WERI-Rb-1 (cell line): ENCODE results near the gene LPP.

ENCODE experiments used
- DNase-seq: peaks from one replicate; pipeline ENCODE4 v3.0.0-alpha.2; 2020
- H3K27ac ChIP-seq: fragments of 250-450 bp; sonication (Bioruptor Pico); 2 replicates; pipeline ENCODE4 v1.5.1; 2020; ENCODE audit warnings: mild to moderate bottlenecking, moderate library complexity
- H3K27me3 ChIP-seq: fragments of 250-450 bp; sonication (Bioruptor Pico); 2 replicates; pipeline ENCODE4 v1.5.1; 2021; ENCODE audit warnings: mild to moderate bottlenecking, low read depth, moderate library complexity; ENCODE audit not compliant: insufficient read depth, severe bottlenecking
- H3K36me3 ChIP-seq: fragments of 250-450 bp; sonication (Bioruptor Pico); 2 replicates; pipeline ENCODE4 v1.5.1; 2020; ENCODE audit warnings: mild to moderate bottlenecking, moderate library complexity
- H3K4me3 ChIP-seq: 2 replicates; pipeline ENCODE4 v1.5.1; 2011; ENCODE audit warnings: low read depth, mild to moderate bottlenecking, control low read depth, low read length
- H3K9me3 ChIP-seq: fragments of 250-450 bp; sonication (Bioruptor Pico); 2 replicates; pipeline ENCODE4 v1.5.1; 2021; ENCODE audit warnings: mild to moderate bottlenecking, moderate library complexity; ENCODE audit not compliant: severe bottlenecking
- CTCF ChIP-seq: IDR thresholded peaks from 2 replicates; pipeline ENCODE4 v1.5.1; 2011; ENCODE audit warnings: low read depth, mild to moderate bottlenecking, control low read depth, inconsistent platforms, low read length

Gene LPP

GRCh38 chr3:188157407-188157806, 3.5 kb downstream of the LPP start:
- H3K4me3 ChIP-seq: no peak overlapping the region
- no peaks in the 10 kb centered on the region for H3K27me3 ChIP-seq
- no peaks in the 10 kb centered on the region for H3K36me3 ChIP-seq
- no peaks in the 10 kb centered on the region for H3K9me3 ChIP-seq
- H3K27ac ChIP-seq: no peak overlapping the region
- TF ChIP-seq CTCF: no peak
- no peak for DNase-seq

DNA sequence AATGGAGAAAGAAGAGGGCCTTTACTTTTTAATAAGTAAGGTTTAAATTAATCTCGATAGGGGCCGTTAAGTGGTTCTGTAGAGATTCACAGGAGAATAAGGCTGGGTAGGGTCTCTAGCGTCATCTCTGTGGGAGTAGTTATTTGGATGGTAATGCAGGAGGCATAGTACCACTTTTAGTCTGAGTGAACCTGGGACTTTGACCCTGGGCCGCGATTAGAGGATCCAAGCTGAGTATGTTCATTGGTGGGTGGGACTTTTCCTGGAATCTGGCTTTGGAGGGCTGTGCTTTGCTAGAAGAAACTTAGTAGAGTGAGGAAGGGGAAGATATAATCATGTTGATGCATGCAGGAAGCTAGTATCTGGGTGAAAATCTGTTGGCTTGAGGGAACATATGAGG, 4.0 kb downstream of the LPP start:
- no peak for TF ChIP-seq CTCF
- no peaks in the 10 kb centered on the region for H3K36me3 ChIP-seq
- DNase-seq: no peak
- no peak overlapping the region for H3K4me3 ChIP-seq
- no peaks in the 10 kb centered on the region for H3K27me3 ChIP-seq
- H3K9me3 ChIP-seq: no peaks in the 10 kb centered on the region
- H3K27ac ChIP-seq: no peak overlapping the region

GRCh38 chr3:188158731-188159310, 4.9 kb downstream of the LPP start:
- H3K4me3 ChIP-seq: no peak overlapping the region
- no peaks in the 10 kb centered on the region for H3K36me3 ChIP-seq
- H3K9me3 ChIP-seq: no peaks in the 10 kb centered on the region
- DNase-seq: no peak
- no peak for TF ChIP-seq CTCF
- H3K27ac ChIP-seq: no peak overlapping the region
- no peaks in the 10 kb centered on the region for H3K27me3 ChIP-seq

- no peak for DNase-seq
- Histone ChIP-seq H3K27ac (no peak overlapping the region), H3K4me3 (no peak overlapping the region), H3K27me3 (no peaks in the 10 kb centered on the region), H3K36me3 (no peaks in the 10 kb centered on the region), H3K9me3 (no peaks in the 10 kb centered on the region)
- TF ChIP-seq CTCF: no peak
Measured at GRCh38 chr3:188160751-188161150, 6.8 kb downstream of the LPP start.

DNA sequence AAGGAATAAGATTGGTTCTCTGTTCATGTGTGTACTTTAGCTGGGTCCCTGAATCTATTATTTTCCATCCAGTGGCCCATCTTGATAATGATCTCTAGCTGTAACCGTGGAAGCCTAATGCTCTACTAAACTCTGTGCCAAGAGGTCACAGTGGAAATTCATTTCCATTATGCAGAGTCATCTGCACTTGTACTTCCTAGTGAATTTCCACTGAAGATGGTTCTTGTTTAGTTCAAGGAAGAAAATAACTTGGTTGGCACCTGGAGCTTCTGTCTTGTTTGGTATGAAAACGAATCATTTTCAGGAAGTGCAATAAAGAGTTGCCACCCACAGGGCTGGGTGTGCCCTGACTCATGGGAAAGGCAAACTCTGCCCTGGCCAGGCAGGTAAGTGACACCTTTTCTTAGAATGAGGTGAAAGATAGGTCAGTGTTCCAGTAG, 10.3 kb downstream of the LPP start:
- TF ChIP-seq CTCF: no peak
- Histone ChIP-seq H3K27ac (no peak overlapping the region), H3K36me3 (no peaks in the 10 kb centered on the region), H3K4me3 (no peak overlapping the region), H3K9me3 (no peaks in the 10 kb centered on the region), H3K27me3 (no peaks in the 10 kb centered on the region)
- DNase-seq: no peak

DNA sequence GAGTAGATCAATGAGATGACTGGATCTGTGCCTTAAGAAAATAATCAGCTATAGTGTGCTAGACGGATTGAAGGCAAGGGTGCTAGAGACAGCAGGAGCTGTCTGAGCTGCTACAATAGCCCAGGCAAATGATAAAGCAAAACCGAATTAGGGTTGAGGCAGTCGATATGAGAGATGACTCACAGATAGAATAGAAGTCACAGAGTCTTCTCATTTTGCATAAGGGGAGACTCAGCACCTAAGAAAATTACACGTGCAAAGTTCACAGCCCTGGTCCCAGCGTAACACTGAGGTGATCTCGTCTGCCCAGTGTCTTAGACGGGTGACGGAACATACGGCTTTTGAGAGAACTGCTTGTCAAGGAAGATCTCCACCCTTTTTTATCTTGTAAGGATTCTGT, 11.6 kb downstream of the LPP start:
- DNase-seq: no peak
- H3K4me3 ChIP-seq: no peak overlapping the region
- no peaks in the 10 kb centered on the region for H3K36me3 ChIP-seq
- TF ChIP-seq CTCF: no peak
- no peaks in the 10 kb centered on the region for H3K9me3 ChIP-seq
- no peak overlapping the region for H3K27ac ChIP-seq
- no peaks in the 10 kb centered on the region for H3K27me3 ChIP-seq
